GM04504 (cell line): Measurements from ENCODE around the gene NDUFB1.

Source experiments
- DNase-seq: peaks from one replicate; pipeline ENCODE4 v3.0.0-alpha.2; 2012; ENCODE audit warnings: low read depth

The NDUFB1 gene

DNA sequence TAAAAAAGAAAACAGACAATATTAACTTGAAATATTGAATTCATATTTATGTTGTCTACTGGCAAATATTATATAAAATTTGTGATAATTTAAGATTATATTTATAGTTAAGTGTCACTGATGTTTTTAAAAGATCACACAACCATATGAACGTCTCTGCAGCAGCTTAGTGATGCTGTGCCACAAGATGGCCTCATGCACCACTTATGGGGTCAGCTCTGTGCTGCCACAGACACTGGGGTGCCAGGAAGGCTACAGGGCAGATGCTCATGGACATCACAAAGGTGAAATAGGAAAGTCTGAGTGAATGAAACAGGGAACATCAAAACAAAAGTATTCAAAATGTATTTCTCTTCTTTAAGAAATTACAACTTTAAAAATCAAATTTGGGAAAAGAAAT, 28.2 kb downstream of the NDUFB1 start:
- DNase-seq: no peak

DNA sequence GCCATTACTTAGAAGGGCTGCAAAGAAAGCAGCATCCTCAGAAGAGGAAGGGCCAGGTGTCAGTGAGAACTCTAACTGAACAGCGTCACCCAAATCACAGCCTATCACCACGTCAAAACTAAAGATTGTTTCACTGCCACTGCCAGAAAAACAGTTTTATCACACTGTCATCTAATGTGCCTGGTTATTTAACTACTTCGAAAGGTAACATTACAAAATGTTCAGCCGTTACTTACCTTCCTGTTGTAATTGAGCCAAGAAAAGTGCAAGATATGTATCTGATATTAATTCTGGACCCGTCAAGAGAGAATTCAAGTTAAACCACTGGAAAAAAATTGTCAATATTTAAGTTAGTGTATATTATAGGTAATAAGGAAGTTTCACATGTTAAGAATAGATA, 33.0 kb downstream of the NDUFB1 start:
- no peak for DNase-seq

DNA sequence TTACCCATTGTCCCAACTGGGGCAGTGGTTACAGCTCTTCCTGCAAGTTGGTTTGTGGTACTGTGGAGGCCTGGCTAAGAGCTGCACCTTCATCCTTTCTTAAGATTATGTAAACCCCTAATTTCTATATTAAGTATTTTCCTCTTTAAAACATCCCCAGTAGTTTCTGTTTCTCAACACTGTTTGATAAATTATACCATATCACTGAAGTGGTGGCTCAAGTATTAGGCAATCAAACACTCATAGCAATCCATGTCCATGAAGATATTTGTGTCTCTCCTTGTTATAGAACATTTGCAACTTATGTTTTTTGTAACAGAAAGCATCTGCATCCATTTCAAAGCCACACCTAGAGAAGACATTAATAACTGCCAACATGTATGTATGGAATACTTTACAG, 47.0 kb downstream of the NDUFB1 start:
- DNase-seq: no peak
